Endothelial cell of umbilical vein (primary cell): Measurements from ENCODE around the gene ARF1. TPM values are rescaled to one million over a fixed set of nuclear protein-coding genes. Genes with fewer than 3 reads are reported as not detected.

ENCODE experiments used
- BruUV-seq: library from RNA; stranded (reverse); fragments of 400-500 nt; replicated peaks from 2 replicates; lab custom pipeline; 2021; lab: Mats Ljungman, UMichigan
- CTCF ChIA-PET: fragments of 300-600, 350-600 bp; sonication (Branson Sonifier 250); formaldehyde crosslinking; loops from one replicate; lab custom pipeline; 2021; ENCODE audit warnings: antibody characterized with exemption, inconsistent platforms; lab: Charles Lee
- POLR2A ChIA-PET: fragments of 300-600, 350-600 bp; sonication (Branson Sonifier 250); formaldehyde crosslinking; loops from one replicate; lab custom pipeline; 2021; ENCODE audit warnings: antibody characterized with exemption, inconsistent platforms; lab: Charles Lee
- DNase-seq: peaks from one replicate; pipeline ENCODE4 v3.0.0-alpha.2; 2011; ENCODE audit warnings: low read depth, low spot score
- FAIRE-seq: peaks from 2 replicates; lab custom pipeline; 2011; peaks lifted over from hg19 to GRCh38; lab: Jason Lieb, UNC
- H2AFZ ChIP-seq: 2 replicates; pipeline ENCODE4 v1.6.0; 2012; ENCODE audit warnings: low read depth, low read length, control low read depth, inconsistent platforms
- H3K27ac ChIP-seq: 2 replicates; pipeline ENCODE4 v1.5.1; 2011; ENCODE audit warnings: low read depth, mild to moderate bottlenecking, control low read depth, low read length, moderate library complexity; ENCODE audit not compliant: insufficient read depth
- H3K27me3 ChIP-seq, 2 experiments: 2 replicates each; pipeline versions ENCODE4 v1.6.0 to v1.6.1; 2011; ENCODE audit warnings: low read length in 2 of 2, mixed read lengths in 1 of 2; ENCODE audit not compliant: control insufficient read depth in 2 of 2, insufficient read depth in 2 of 2
- H3K36me3 ChIP-seq, 2 experiments: 2 replicates in 1 of 2; 3 replicates in 1 of 2; pipeline ENCODE4 v1.5.1; 2011; ENCODE audit warnings: low read length in 2 of 2, mild to moderate bottlenecking in 1 of 2, moderate library complexity in 1 of 2; ENCODE audit not compliant: control insufficient read depth in 2 of 2, insufficient read depth in 2 of 2; ENCODE audit errors: extremely low read depth in 1 of 2
- H3K4me1 ChIP-seq: 3 replicates; pipeline ENCODE4 v1.5.1; 2011; ENCODE audit warnings: mild to moderate bottlenecking, low read length; ENCODE audit not compliant: control insufficient read depth, insufficient read depth; ENCODE audit errors: extremely low read depth
- H3K4me2 ChIP-seq: 2 replicates; pipeline ENCODE4 v1.6.1; 2011; ENCODE audit warnings: low read length, control low read depth, mixed read lengths; ENCODE audit not compliant: insufficient read depth
- H3K4me3 ChIP-seq, 3 experiments: fragments of 200-600 bp in 1 of 3; sonication (generic), shearing (Covaris generic) in 1 of 3; replicated peaks in 1 of 3; 2 replicates each; pipeline ENCODE4 v1.5.1; 2011 to 2016; ENCODE audit warnings: control low read depth in 3 of 3, low read length in 3 of 3, mild to moderate bottlenecking in 2 of 3, inconsistent platforms in 1 of 3, low read depth in 1 of 3, moderate library complexity in 1 of 3; ENCODE audit not compliant: insufficient read depth in 1 of 3
- H3K79me2 ChIP-seq: 2 replicates; pipeline ENCODE4 v1.6.0; 2012; ENCODE audit warnings: low read length, inconsistent platforms; ENCODE audit not compliant: control insufficient read depth, insufficient read depth
- H3K9ac ChIP-seq: replicated peaks from 2 replicates; pipeline ENCODE3; 2011; ENCODE audit warnings: low read length, control low read depth; ENCODE audit not compliant: insufficient read depth; ENCODE audit errors: extremely low read depth
- H3K9me1 ChIP-seq: replicated peaks from 3 replicates; pipeline ENCODE4 v1.6.0; 2011; ENCODE audit warnings: mild to moderate bottlenecking, low read length; ENCODE audit not compliant: control insufficient read depth, insufficient read depth; ENCODE audit errors: extremely low read depth
- H3K9me3 ChIP-seq: replicated peaks from 2 replicates; pipeline ENCODE4 v1.5.1; 2012; ENCODE audit warnings: low read length, inconsistent platforms; ENCODE audit not compliant: control insufficient read depth, insufficient read depth
- H4K20me1 ChIP-seq: replicated peaks from 2 replicates; pipeline ENCODE3; 2011; ENCODE audit warnings: mild to moderate bottlenecking, low read length; ENCODE audit not compliant: control insufficient read depth, insufficient read depth; ENCODE audit errors: extremely low read depth
- CTCF ChIP-seq, 2 donors: IDR thresholded peaks; 1 replicate in 1 of 2; 2 replicates in 1 of 2; pipeline ENCODE4 v1.5.1; 2011; ENCODE audit warnings: low read length in 2 of 2, mild to moderate bottlenecking in 2 of 2, moderate library complexity in 2 of 2, control low read depth in 1 of 2, inconsistent platforms in 1 of 2, low read depth in 1 of 2; ENCODE audit not compliant: insufficient read depth in 1 of 2; ENCODE audit errors: extremely low read depth in 1 of 2
- EZH2 ChIP-seq: IDR thresholded peaks from 2 replicates; pipeline ENCODE4 v1.6.1; 2012; ENCODE audit warnings: borderline replicate concordance, low read depth, mild to moderate bottlenecking, moderate library complexity, low read length, inconsistent platforms; ENCODE audit not compliant: severe bottlenecking
- GATA2 ChIP-seq: IDR thresholded peaks from 2 replicates; pipeline ENCODE4 v1.7.0; 2011; ENCODE audit warnings: low read depth, mild to moderate bottlenecking, moderate library complexity, mixed read lengths, low read length; ENCODE audit not compliant: insufficient read length, insufficient read depth
- JUN ChIP-seq: IDR thresholded peaks from 2 replicates; pipeline ENCODE4 v1.6.1; 2011; ENCODE audit warnings: borderline replicate concordance, low read depth; ENCODE audit not compliant: insufficient read length, insufficient read depth
- POLR2A ChIP-seq: IDR thresholded peaks from 2 replicates; pipeline ENCODE4 v1.6.1; 2012; ENCODE audit warnings: low read depth, mild to moderate bottlenecking, control low read depth, low read length
- POLR2AphosphoS5 ChIP-seq: IDR thresholded peaks from 2 replicates; pipeline ENCODE4 v1.6.1; 2012; ENCODE audit warnings: low read depth, mild to moderate bottlenecking, control low read depth, low read length, moderate library complexity; ENCODE audit not compliant: insufficient read depth
- dilution Hi-C: fragments of 300-500 bp; cut with MboI; formaldehyde crosslinking; loops from one replicate; pipeline ENCODE4 v1.15.0; 2019; ENCODE audit warnings: low sequenced_read_pairs; ENCODE audit not compliant: extremely low pct_ligation_motif_present
- intact Hi-C: fragments of 100-400 bp; cut with micrococcal nuclease; formaldehyde crosslinking; loops from one replicate; pipeline ENCODE4 v1.10.0; 2022
- polyA plus RNA-seq, 4 experiments: library from polyadenylated mRNA; depleted of rRNA in 3 of 4; stranded (reverse) in 3 of 4; unstranded in 1 of 4; fragments of >200 nt; gene quantifications; 2 replicates each; pipeline versions ENCODE4 v1.2.1 to v1.2.3, GENCODE V29; 2011 to 2012; ENCODE audit warnings: missing spikeins in 1 of 4
- total RNA-seq: library from RNA; stranded (reverse); gene quantifications from 2 replicates; pipeline ENCODE4 v1.2.3, GENCODE V29; 2021

ARF1 gene
- total and polyA plus RNA-seq, 2 donors (not counting 3 experiments of a cell fraction or from before 2014, with no cell fraction given): 499 to 844 TPM

GRCh38 chr1:228058172-228058948, 24.1 kb upstream of the ARF1 start:
- CTCF ChIA-PET: interaction anchor here (0.6 to 1.2 kb wide), 2 partner anchors 10 to 59 kb away, joined by 3 read pairs; no protein-coding TSS in a partner anchor
- no peak overlapping the region for H3K9ac ChIP-seq
- TF ChIP-seq POLR2A: no peak
- no peak overlapping the region for H3K4me3 ChIP-seq
- dilution Hi-C loops (no loop called here), intact Hi-C loops (no loop called here)
- no peak overlapping the region for H3K4me2 ChIP-seq
- BruUV-seq: no TSS peak
- H3K36me3 ChIP-seq: no peaks in the 10 kb centered on the region
- H3K79me2 ChIP-seq: no peaks in the 10 kb centered on the region
- no peaks in the 10 kb centered on the region for H4K20me1 ChIP-seq
- H3K4me1 ChIP-seq: no peaks in the 10 kb centered on the region
- DNase-seq: no peak
- H3K27ac ChIP-seq: no peak overlapping the region
- H3K27me3 ChIP-seq: peaks cover 25 to 33% of the 10 kb centered on the region in 2 experiments
- no peak for FAIRE-seq
- H3K9me1 ChIP-seq: no peaks in the 10 kb centered on the region
- no peaks in the 10 kb centered on the region for H3K9me3 ChIP-seq
- POLR2A ChIA-PET: no interaction called here
- no peak overlapping the region for H2AFZ ChIP-seq

GRCh38 chr1:228058949-228059633, 23.4 kb upstream of the ARF1 start:
- no TSS peak for BruUV-seq
- Histone ChIP-seq H3K4me3 (no peak overlapping the region), H3K36me3 (no peaks in the 10 kb centered on the region), H3K4me2 (no peak overlapping the region), H3K9me1 (no peaks in the 10 kb centered on the region), H3K27ac (no peak overlapping the region), H4K20me1 (no peaks in the 10 kb centered on the region), H3K9me3 (no peaks in the 10 kb centered on the region), H3K9ac (no peak overlapping the region), H3K27me3 (peaks cover 25 to 33% of the 10 kb centered on the region in 2 experiments), H2AFZ (no peak overlapping the region), H3K4me1 (no peaks in the 10 kb centered on the region), H3K79me2 (no peaks in the 10 kb centered on the region)
- ChIA-PET POLR2A (no interaction called here), CTCF (interaction anchor here (0.5 kb wide), 1 partner anchor 109 kb away, joined by 3 read pairs; no protein-coding TSS in a partner anchor)
- TF ChIP-seq GATA2 (no peak), JUN (no peak), EZH2 (peak; percentile 81), CTCF (IDR thresholded peaks at IDR 0.05; ENCODE audit: extremely low read depth in 1 of 2, insufficient read depth in 1 of 2, low read depth in 1 of 2, low read length in 2 of 2) (no peak), POLR2AphosphoS5 (no peak)
- no peak for FAIRE-seq
- intact Hi-C loops: no loop called here
- DNase-seq: no peak
- dilution Hi-C loops: no loop called here
